Panc1 (cell line): ENCODE data around the gene CSH2. TPM values are rescaled to one million over a fixed set of nuclear protein-coding genes. Genes with fewer than 3 reads are reported as not detected.

Experiments
- ATAC-seq: fragments of 200-7000 bp; cut with Tn5 transposase; 2 replicates; pipeline ENCODE4 v1.9.1; 2020; ENCODE audit warnings: mild to moderate bottlenecking, moderate library complexity
- BruUV-seq: library from RNA; stranded (reverse); fragments of 400-500 nt; replicated peaks from 2 replicates; lab custom pipeline; 2021; lab: Mats Ljungman, UMichigan
- CTCF ChIA-PET: fragments of 300-600 bp; sonication (Branson Sonifier 250); formaldehyde crosslinking; loops from one replicate; lab custom pipeline; 2022; ENCODE audit warnings: antibody characterized with exemption; lab: Charles Lee
- POLR2A ChIA-PET: fragments of 300-600 bp; sonication (Branson Sonifier 250); formaldehyde crosslinking; loops from one replicate; lab custom pipeline; 2022; ENCODE audit warnings: antibody characterized with exemption; lab: Charles Lee
- DNase-seq: peaks from one replicate; pipeline ENCODE4 v3.0.0-alpha.2; 2010; ENCODE audit warnings: low read depth, low spot score
- H3K27ac ChIP-seq: 2 replicates; pipeline ENCODE4 v1.5.1; 2011; ENCODE audit warnings: mild to moderate bottlenecking, low read length, inconsistent platforms
- H3K27me3 ChIP-seq: fragments of 200-500 bp; sonication (Bioruptor generic); 2 replicates; pipeline ENCODE4 v1.6.0; 2014; ENCODE audit warnings: low read length, inconsistent platforms; ENCODE audit not compliant: control insufficient read depth, insufficient read depth
- H3K36me3 ChIP-seq: fragments of 200-500 bp; sonication (Bioruptor generic); 2 replicates; pipeline ENCODE4 v1.5.1; 2014; ENCODE audit warnings: inconsistent platforms, mild to moderate bottlenecking, low read length, moderate library complexity; ENCODE audit not compliant: control insufficient read depth, insufficient read depth
- H3K4me1 ChIP-seq: 2 replicates; pipeline ENCODE4 v1.5.1; 2011; ENCODE audit warnings: inconsistent platforms, mild to moderate bottlenecking, low read length, moderate library complexity; ENCODE audit not compliant: control insufficient read depth, insufficient read depth
- H3K4me3 ChIP-seq, 2 experiments: 2 replicates each; pipeline ENCODE4 v1.5.1; 2011 to 2012; ENCODE audit warnings: low read depth in 2 of 2, low read length in 2 of 2, mild to moderate bottlenecking in 2 of 2, inconsistent platforms in 1 of 2, moderate library complexity in 1 of 2
- H3K9me3 ChIP-seq: fragments of 200-500 bp; sonication (Bioruptor generic); 2 replicates; pipeline ENCODE4 v1.5.1; 2014; ENCODE audit warnings: low read depth, mild to moderate bottlenecking, inconsistent platforms, low read length, moderate library complexity; ENCODE audit not compliant: control insufficient read depth, insufficient read depth
- POLR2AphosphoS5 ChIP-seq: IDR thresholded peaks from 2 replicates; pipeline ENCODE4 v1.6.1; 2012; ENCODE audit warnings: mild to moderate bottlenecking, low read depth, low read length, moderate library complexity
- SIN3A ChIP-seq: IDR thresholded peaks from 2 replicates; pipeline ENCODE4 v1.6.1; 2012; ENCODE audit warnings: low read depth, mild to moderate bottlenecking, low read length, moderate library complexity, borderline replicate concordance; ENCODE audit not compliant: insufficient read depth
- TCF7L2 ChIP-seq: IDR thresholded peaks from 2 replicates; pipeline ENCODE4 v1.6.1; 2011; ENCODE audit warnings: mild to moderate bottlenecking, low read depth, low read length, inconsistent platforms
- in situ Hi-C: cut with HindIII; loops from 2 replicates; pipeline ENCODE4 v1.10.0; 2016; ENCODE audit warnings: low sequenced_read_pairs, low pct_unique_long_range_greater_than_20kb
- intact Hi-C: fragments of 100-400 bp; cut with micrococcal nuclease; formaldehyde crosslinking; loops from one replicate; pipeline ENCODE4 v1.10.0; 2022; ENCODE audit not compliant: unreplicated experiment
- total RNA-seq: library from RNA; stranded (reverse); gene quantifications from one replicate; pipeline ENCODE4 v1.2.1, GENCODE V29; 2021; ENCODE audit not compliant: unreplicated experiment
- TF ChIP-seq, protein P1 (sequence below), 2 experiments: IDR thresholded peaks; 2 replicates each; pipeline ENCODE4 v1.6.1; 2011 to 2012; ENCODE audit warnings: low read depth in 2 of 2, control low read depth in 1 of 2, low read length in 1 of 2, mild to moderate bottlenecking in 1 of 2, moderate library complexity in 1 of 2; ENCODE audit not compliant: insufficient read depth in 1 of 2
- TF ChIP-seq, protein P2 (sequence below): fragments of 450-650 bp; IDR thresholded peaks from 2 replicates; pipeline ENCODE4 v1.5.1; 2017; ENCODE audit warnings: mild to moderate bottlenecking

Gene CSH2
- total RNA-seq, 1 experiment from 2014 or later: not detected

DNA sequence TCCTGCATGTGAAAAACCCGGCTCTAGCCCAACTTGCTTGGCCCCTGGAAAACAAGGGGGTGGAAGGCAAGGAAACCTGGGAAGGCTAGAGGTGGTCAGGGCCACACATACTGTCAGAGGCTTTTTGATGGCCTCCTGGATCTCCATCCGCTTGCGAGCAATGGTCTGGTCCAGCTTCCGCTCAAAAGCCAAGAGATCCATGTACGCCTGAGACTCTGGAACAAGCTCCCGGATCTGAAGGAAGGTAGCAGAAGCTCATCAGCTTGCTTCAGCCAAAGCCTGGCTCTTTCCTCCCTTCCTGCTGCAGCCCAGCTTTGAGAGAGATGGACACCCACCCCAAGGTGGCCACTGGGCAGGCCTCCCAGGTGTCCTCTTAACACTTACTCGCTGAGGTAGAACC, 36.7 kb downstream of the CSH2 start:
- BruUV-seq: no TSS peak
- no peak overlapping the region for H3K27ac ChIP-seq
- H3K4me3 ChIP-seq: no peak overlapping the region
- no peak for DNase-seq
- H3K36me3 ChIP-seq: peaks cover 1% of the 10 kb centered on the region; the same call in 1 of the 2 replicates
- H3K9me3 ChIP-seq: no peaks in the 10 kb centered on the region
- POLR2A ChIA-PET: no interaction called here
- CTCF ChIA-PET: no interaction called here
- TF ChIP-seq TCF7L2 (no peak), POLR2AphosphoS5 (no peak), SIN3A (no peak)
- TF ChIP-seq, protein P1, sequence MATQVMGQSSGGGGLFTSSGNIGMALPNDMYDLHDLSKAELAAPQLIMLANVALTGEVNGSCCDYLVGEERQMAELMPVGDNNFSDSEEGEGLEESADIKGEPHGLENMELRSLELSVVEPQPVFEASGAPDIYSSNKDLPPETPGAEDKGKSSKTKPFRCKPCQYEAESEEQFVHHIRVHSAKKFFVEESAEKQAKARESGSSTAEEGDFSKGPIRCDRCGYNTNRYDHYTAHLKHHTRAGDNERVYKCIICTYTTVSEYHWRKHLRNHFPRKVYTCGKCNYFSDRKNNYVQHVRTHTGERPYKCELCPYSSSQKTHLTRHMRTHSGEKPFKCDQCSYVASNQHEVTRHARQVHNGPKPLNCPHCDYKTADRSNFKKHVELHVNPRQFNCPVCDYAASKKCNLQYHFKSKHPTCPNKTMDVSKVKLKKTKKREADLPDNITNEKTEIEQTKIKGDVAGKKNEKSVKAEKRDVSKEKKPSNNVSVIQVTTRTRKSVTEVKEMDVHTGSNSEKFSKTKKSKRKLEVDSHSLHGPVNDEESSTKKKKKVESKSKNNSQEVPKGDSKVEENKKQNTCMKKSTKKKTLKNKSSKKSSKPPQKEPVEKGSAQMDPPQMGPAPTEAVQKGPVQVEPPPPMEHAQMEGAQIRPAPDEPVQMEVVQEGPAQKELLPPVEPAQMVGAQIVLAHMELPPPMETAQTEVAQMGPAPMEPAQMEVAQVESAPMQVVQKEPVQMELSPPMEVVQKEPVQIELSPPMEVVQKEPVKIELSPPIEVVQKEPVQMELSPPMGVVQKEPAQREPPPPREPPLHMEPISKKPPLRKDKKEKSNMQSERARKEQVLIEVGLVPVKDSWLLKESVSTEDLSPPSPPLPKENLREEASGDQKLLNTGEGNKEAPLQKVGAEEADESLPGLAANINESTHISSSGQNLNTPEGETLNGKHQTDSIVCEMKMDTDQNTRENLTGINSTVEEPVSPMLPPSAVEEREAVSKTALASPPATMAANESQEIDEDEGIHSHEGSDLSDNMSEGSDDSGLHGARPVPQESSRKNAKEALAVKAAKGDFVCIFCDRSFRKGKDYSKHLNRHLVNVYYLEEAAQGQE (IDR thresholded peaks at IDR 0.05; ENCODE audit: insufficient read depth in 1 of 2, low read depth in 2 of 2, low read length in 1 of 2): no peak
- TF ChIP-seq, protein P2, sequence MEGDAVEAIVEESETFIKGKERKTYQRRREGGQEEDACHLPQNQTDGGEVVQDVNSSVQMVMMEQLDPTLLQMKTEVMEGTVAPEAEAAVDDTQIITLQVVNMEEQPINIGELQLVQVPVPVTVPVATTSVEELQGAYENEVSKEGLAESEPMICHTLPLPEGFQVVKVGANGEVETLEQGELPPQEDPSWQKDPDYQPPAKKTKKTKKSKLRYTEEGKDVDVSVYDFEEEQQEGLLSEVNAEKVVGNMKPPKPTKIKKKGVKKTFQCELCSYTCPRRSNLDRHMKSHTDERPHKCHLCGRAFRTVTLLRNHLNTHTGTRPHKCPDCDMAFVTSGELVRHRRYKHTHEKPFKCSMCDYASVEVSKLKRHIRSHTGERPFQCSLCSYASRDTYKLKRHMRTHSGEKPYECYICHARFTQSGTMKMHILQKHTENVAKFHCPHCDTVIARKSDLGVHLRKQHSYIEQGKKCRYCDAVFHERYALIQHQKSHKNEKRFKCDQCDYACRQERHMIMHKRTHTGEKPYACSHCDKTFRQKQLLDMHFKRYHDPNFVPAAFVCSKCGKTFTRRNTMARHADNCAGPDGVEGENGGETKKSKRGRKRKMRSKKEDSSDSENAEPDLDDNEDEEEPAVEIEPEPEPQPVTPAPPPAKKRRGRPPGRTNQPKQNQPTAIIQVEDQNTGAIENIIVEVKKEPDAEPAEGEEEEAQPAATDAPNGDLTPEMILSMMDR: no peak
- in situ Hi-C loops (no loop called here), intact Hi-C loops (no loop called here)
- no peak for ATAC-seq
- peaks cover 25% of the 10 kb centered on the region for H3K4me1 ChIP-seq
- no peaks in the 10 kb centered on the region for H3K27me3 ChIP-seq

DNA sequence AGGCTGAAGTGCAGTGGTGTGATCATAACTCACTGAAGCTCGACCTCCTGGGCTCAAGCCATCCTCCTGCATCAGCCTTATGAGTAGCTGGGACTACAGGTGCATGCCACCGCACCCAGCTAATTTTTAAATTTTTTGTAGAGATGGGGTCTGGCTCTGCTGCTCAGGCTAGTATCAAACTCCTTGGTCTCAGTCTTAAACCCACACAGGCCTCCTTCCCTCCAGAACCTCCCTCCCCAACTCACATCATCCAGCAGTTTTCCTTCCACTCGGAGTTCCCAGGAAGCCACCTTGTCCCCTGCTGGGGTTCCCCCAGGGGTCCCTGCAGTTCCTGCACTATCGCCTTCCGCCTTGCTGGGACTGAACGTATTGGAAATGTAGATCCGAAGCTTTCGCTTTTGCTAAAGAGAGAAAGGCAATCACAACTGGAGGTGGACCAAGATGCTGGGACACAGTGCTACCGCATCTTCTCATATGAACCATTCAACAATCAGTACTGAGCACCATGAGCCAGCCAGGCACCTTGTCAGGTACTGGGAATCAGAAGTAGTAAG, 38.2 kb downstream of the CSH2 start:
- in situ Hi-C loops (no loop called here), intact Hi-C loops (no loop called here)
- ChIA-PET POLR2A (no interaction called here), CTCF (interaction anchor here (0.6 kb wide), 2 partner anchors 134 to 397 kb away, joined by 3 read pairs; no protein-coding TSS in a partner anchor)
- H3K27me3 ChIP-seq: no peaks in the 10 kb centered on the region
- no peak overlapping the region for H3K4me3 ChIP-seq
- TF ChIP-seq POLR2AphosphoS5: no peak
- TF ChIP-seq, protein P2: no peak; the same call in 1 of the 2 replicates
- peaks cover 6% of the 10 kb centered on the region; the same call in 1 of the 2 replicates for H3K36me3 ChIP-seq
- no peaks in the 10 kb centered on the region for H3K9me3 ChIP-seq
- DNase-seq: no peak
- H3K27ac ChIP-seq: no peak overlapping the region
- H3K4me1 ChIP-seq: peaks cover 14% of the 10 kb centered on the region
- no TSS peak for BruUV-seq
- ATAC-seq: no peak
